Left cardiac atrium (tissue), 4 donors: ENCODE measurements around the gene MEIKIN. TPM values are rescaled to one million over a fixed set of nuclear protein-coding genes. Genes with fewer than 3 reads are reported as not detected.

ENCODE experiments used
- ATAC-seq, 2 donors: fragments of 200-7000 bp; cut with Tn5 transposase; one replicate each; pipeline ENCODE4 v1.9.1; 2020; ENCODE audit warnings: mild to moderate bottlenecking in 2 of 2, moderate library complexity in 2 of 2
- DNase-seq: peaks from one replicate; pipeline ENCODE4 v3.0.0-alpha.2; 2020
- intact Hi-C, 2 donors: fragments of 100-400 bp; cut with DNase I; formaldehyde crosslinking; loops; one replicate each; pipeline versions ENCODE4 v1.14.1 to v1.15.1; 2022 to 2023
- total RNA-seq, 2 donors: library from RNA; stranded (reverse); fragmentation: NEBNext Ultra II Directional; extraction: Animal tissue kit (Norgen Biotek cat#: 25700); gene quantifications; one replicate each; pipeline ENCODE4 v1.2.1, GENCODE V29; 2021
- donor health status: DM: no; HTN: yes; CAD: no.
- donor health status: DM: no; HTN: yes; CAD: no; lungs with severe emphysema.
- donor health status: DM: yes; HTN: yes; CAD: no.
- donor health status: Dilated cardiomyopathy.

The MEIKIN gene
- total RNA-seq, 2 donors from 2014 or later, result not detected

DNA sequence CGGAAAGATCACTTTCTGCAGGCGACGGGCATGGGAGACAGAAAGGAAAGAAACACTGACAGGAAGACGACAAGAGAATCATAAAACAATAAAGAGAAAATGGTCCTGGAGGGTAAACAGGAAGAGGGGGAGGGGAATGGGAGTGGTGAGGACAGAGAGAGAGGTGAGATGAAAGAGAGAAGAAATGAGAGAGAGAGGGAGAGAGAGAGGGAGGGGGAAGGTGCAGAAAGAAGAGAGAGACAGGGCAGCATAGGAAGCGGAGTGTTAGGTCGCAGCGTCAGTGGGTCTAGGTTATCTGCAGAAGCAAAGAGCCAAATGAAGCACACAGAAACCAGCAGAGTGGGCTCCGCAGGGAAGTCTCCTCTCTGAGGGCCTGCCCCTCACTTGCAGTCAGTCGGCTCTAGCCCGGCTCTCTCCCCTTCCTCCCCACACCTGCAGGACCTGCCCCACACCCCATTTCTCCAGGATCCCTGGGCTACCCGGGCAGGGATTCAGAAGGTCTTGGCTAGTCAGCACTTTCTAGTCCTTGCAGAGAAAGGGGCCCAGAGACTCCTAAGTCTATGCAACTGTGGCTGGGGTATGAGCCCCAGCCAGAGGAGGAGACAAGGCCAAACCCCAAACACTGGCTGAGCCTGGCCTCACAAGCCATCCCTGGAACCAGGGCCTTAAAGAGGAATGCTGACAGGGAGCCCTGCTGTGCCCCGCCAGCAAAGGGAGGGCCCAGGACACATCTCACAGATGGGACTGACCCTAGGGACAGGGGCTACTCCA is 29.7 kb upstream of the MEIKIN start:
- ATAC-seq, result peak in 1 of 2 donors; percentile 19
- DNase-seq, result no peak
- intact Hi-C loops, result no loop called here

GRCh38 chr5:131974622-131974955 is 29.1 kb upstream of the MEIKIN start:
- ATAC-seq (no peak), DNase-seq (no peak)
- intact Hi-C loops, result no loop called here

GRCh38 chr5:131974016-131974415 is 28.6 kb upstream of the MEIKIN start:
- DNase-seq (no peak), ATAC-seq (no peak)
- intact Hi-C loops, result no loop called here

DNA sequence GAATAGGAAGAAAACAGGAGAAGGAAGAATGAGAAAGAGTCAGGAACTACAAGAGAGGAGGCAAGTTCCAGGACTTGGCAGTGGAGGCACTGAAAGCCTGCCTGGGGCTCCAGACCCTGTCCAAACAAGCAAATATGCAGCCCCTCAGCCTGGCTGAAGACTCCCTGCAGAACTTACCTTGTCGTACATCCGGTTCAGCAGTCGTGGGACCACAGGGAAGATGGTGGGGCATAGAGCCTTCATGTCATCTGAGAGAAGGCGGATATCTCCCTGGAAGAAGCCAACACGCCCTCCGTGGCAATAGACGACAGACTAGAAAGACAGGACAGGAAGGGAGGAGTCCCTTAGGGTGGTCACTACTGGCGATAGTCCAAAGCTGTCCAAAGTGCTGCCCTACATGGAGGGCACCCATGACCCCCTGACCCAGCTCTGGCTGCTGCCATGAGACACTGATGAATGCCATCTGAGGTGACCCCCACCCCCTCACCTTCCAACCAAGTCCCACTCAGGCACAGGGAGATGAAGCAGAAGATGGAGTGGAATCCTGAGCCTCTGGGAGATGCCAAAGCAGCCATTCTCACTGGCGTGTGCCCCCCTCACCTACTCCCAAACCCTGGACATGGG is 27.7 kb upstream of the MEIKIN start:
- no peak for DNase-seq
- intact Hi-C loops, result no loop called here
- ATAC-seq, result no peak

DNA sequence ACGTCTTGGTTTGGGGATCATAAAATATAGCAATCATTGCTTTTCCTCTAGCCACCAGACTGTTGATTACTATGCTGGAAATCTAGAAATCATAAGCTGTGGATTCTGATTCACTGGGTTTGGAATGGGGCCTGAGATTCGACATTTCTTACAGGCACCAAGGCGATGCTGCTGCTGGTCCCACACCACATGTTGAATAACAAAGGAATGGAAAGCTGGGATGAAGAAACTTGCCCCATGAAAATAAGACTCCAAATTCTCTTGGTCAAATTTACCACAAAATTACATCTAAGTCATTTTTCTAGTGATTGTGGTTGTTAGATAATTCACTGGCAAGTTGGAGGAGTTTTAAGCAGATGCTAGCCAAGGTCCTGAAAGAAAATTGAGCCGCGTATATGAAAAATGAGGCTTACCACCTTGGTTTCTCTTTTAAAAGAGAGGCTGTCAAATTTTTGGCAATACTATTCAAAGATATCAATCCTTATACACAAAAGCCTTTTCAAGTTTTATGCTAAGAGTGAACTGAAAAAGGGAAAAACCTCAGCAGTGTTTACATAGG is 23.0 kb upstream of the MEIKIN start:
- ATAC-seq (no peak), DNase-seq (no peak)
- intact Hi-C loops, result no loop called here

DNA sequence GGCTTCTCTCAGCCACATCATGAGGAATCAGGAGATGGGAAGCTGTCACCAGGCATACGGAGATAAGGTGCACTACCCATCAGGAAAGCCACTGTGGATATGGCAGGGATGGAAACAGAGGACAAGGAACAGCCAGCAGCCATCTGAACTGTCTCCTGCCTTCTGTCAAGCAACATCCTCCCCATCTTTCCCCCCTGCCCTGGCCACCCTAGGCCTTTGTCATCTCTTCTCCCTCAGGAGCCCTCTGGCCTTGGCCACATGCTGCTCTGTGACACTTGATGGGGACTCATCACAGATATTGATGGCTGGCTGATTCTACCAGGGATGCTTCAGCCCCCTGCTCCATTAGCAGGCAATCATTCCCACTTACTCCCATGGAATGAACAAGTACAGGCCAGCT is 21.1 kb upstream of the MEIKIN start:
- no peak for ATAC-seq
- intact Hi-C loops, result no loop called here

GRCh38 chr5:131965826-131966415 is 20.5 kb upstream of the MEIKIN start:
- DNase-seq (no peak), ATAC-seq (no peak)
- intact Hi-C loops, result no loop called here

More for the DNA sequence above, 21.1 kb upstream of the MEIKIN start:
- DNase-seq, result no peak

DNA sequence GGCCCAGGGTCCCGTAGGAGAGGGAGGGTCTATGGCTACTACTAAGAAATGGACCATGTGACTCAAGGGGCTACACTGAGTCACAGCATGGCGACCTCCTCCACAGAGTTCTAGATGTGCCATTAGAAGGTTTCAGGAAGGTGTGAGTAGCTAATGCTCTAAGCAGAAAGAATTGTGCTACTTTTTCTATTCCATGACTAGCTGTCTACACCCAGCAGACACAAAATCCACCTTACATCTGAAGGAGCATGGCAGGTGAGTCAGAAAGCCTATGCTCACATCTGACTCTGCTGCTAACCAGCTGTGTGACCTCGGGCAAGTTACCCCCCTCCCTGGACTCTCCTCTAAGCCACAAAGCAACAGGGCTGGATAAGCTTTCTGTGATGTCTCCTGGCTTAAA is 14.4 kb upstream of the MEIKIN start:
- no peak for DNase-seq
- intact Hi-C loops, result no loop called here
- no peak for ATAC-seq

- intact Hi-C loops, result no loop called here
- DNase-seq, result no peak
- ATAC-seq, result no peak
Observed at GRCh38 chr5:131959136-131959535, 13.7 kb upstream of the MEIKIN start.

DNA sequence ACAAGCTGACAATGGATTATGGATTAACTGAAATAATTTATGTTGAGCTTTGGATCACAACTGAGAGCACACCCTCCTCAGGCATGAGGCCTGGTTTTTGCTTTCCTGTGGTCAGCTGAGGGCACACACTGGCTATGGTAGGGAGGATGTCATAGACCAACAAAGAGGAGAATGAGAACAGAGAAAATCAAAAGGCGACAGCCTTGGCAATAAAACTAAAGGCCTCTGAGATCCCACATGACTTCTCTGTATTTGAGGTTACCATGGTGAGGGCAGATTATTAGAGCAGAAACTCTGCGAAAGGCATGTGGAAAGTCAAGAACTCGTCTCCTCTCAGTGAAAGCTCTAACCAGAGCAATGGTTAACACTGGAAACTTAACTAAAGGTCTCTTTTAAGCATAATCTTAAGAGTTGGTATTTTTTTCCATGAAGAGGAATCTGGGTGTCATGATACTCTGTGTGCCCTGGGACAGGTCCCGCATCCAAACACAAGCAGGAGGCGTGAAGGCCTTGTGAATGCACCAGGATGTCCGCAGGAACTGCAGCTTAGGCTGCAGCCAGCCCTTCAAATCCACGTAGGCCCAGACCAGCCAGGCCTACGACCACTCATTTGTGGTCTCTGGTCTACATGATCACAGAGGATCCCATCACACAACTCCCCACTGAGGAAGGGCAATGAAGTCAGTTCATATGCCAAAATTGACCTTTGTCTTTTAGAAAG is 12.4 kb upstream of the MEIKIN start:
- intact Hi-C loops, result no loop called here
- DNase-seq (no peak), ATAC-seq (no peak)

GRCh38 chr5:131953969-131954368 is 8.5 kb upstream of the MEIKIN start:
- intact Hi-C loops, result no loop called here
- ATAC-seq, result no peak

GRCh38 chr5:131952301-131952857 is 6.9 kb upstream of the MEIKIN start:
- no peak for ATAC-seq
- intact Hi-C loops, result no loop called here
- DNase-seq, result no peak

More at GRCh38 chr5:131953969-131954368, 8.5 kb upstream of the MEIKIN start:
- no peak for DNase-seq

GRCh38 chr5:131950706-131951105 is 5.2 kb upstream of the MEIKIN start:
- DNase-seq (no peak), ATAC-seq (no peak)
- intact Hi-C loops, result no loop called here

DNA sequence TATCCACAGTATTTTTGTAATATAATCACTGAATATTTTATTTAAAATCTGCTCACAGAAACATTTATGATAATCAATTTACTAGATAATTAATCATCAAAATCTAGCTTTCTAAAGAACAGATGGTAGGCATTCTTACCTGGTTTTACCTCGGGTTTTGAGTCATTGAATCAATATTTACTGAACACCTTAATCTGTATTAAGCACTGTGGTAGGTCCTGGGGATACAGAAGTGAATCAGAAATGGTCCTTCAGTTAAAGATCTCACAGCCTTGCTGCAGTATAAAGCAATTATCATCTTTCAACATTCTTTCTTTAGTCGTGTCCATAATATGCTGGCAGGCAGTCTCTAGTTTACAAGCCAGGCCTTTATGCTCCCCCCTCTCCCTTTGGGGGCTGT is 2.0 kb upstream of the MEIKIN start:
- DNase-seq, result no peak
- intact Hi-C loops, result no loop called here
- no peak for ATAC-seq

DNA sequence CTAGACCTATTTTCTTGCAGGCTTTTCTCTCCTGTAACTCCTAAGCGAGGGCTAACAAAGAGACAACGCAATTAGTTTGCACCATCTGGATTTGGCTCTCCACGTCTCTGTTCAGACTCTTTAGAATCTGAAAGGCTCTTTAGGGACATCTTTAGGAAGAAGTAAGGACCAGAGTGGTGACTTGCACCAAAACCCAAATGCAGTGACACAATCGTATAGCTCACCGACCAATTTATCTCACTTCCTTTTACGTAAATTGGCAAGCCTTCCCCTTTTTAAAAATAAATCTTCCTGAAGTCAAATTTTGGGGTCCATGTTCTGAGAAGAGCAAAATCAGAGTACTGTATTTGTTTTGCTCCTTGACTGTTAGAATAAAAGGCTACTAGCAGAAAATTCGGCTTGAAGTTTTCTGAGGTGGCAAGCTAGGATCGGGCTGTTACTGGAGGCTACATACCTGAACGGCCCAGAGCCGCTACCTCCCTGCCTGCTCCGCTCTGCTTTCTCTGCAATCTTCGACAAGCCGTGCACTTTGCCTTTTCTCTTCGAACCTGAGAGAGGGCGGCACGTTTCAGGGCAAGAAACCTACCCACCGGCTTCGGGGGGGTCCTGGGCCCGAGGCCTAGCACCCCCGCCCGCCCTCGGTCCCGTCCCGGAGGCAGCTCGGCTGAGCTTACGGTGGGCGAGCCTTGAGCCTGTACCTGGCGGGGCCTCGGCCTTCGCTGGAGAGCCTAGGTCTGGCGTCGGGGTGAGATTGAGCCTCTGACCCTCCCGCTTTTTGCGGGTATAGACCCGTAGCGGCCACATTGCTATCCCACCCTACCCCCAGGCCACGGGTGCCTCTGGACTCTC is 537 bp downstream of the MEIKIN start:
- ATAC-seq (no peak), DNase-seq (no peak)
- intact Hi-C loops, result no loop called here

DNA sequence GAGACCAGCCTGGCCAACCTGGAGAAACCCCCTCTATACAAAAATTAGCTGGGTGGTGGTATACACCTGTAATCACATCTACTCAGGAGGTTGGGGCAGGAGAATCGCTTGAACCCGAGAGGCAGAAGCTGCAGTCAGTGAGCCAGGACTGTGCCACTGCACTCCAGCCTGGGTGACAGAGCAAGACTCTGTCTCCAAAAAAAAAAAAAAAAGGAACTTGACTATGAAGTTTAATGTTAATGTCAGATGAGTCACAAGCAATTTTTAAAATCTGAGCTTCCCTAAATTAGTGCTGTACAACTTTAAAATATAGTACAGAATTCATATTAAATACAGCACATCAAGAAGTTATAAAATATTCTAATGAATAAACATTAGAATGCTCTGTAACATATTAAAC is 1.5 kb downstream of the MEIKIN start:
- intact Hi-C loops, result no loop called here
- ATAC-seq (peak in 1 of 2 donors; percentile 25), DNase-seq (no peak)

DNA sequence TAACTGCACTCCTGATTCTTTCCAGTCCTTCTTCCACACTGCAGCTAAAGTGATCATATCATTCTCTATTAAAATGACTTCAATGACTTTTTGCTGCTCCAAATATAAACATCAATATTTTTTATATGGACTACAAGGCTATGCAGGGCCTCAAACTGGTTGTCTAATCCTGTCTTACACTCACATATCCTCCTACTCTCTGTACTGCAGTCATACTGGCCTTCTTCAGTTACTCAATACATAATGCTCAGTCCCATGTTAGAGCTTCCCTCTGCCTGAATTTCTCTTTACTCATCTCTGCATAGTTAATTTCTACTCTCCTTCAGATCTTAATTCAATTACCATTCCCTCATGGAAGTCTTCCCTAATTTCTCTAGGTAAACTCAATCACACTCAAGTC is 3.4 kb downstream of the MEIKIN start:
- ATAC-seq, result no peak
- DNase-seq, result no peak
- intact Hi-C loops, result no loop called here

GRCh38 chr5:131939690-131940345 is 5.6 kb downstream of the MEIKIN start:
- DNase-seq, result no peak
- intact Hi-C loops, result no loop called here
- ATAC-seq, result no peak
